Measurements from ENCODE around the gene CHRNB1.

Gene CHRNB1

GRCh38 chr17:7443499-7444485 is 1.1 kb upstream of the CHRNB1 start (continued):
- TF ChIP-seq ZNF670 (tag by site-specific recombination; IDR thresholded peaks at IDR 0.05; ENCODE audit: low read depth) (no peak), ZBTB6 (tag by site-specific recombination; IDR thresholded peaks at IDR 0.05) (peak; percentile 94), ZNF600 (tag by site-specific recombination; IDR thresholded peaks at IDR 0.05) (peak; percentile 60), BCL11A (tag by site-specific recombination; IDR thresholded peaks at IDR 0.05; ENCODE audit: low read depth) (no peak), ZXDB (tag by site-specific recombination; IDR thresholded peaks at IDR 0.05) (no peak)
- TF ChIP-seq, protein P1, sequence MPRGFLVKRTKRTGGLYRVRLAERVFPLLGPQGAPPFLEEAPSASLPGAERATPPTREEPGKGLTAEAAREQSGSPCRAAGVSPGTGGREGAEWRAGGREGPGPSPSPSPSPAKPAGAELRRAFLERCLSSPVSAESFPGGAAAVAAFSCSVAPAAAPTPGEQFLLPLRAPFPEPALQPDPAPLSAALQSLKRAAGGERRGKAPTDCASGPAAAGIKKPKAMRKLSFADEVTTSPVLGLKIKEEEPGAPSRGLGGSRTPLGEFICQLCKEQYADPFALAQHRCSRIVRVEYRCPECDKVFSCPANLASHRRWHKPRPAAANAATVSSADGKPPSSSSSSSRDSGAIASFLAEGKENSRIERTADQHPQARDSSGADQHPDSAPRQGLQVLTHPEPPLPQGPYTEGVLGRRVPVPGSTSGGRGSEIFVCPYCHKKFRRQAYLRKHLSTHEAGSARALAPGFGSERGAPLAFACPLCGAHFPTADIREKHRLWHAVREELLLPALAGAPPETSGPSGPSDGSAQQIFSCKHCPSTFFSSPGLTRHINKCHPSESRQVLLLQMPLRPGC (tag by site-specific recombination; IDR thresholded peaks at IDR 0.05) = no peak
- TF ChIP-seq, protein P2, sequence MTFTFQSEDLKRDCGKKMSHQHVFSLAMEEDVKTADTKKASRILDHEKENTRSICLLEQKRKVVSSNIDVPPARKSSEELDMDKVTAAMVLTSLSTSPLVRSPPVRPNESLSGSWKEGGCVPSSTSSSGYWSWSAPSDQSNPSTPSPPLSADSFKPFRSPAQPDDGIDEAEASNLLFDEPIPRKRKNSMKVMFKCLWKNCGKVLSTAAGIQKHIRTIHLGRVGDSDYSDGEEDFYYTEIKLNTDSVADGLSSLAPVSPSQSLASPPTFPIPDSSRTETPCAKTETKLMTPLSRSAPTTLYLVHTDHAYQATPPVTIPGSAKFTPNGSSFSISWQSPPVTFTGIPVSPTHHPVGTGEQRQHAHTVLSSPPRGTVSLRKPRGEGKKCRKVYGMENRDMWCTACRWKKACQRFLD (tag by site-specific recombination; IDR thresholded peaks at IDR 0.05) = no peak
- TF ChIP-seq, protein P3, sequence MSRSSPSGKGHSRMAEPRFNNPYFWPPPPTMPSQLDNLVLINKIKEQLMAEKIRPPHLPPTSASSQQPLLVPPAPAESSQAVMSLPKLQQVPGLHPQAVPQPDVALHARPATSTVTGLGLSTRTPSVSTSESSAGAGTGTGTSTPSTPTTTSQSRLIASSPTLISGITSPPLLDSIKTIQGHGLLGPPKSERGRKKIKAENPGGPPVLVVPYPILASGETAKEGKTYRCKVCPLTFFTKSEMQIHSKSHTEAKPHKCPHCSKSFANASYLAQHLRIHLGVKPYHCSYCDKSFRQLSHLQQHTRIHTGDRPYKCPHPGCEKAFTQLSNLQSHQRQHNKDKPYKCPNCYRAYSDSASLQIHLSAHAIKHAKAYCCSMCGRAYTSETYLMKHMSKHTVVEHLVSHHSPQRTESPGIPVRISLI (tag by site-specific recombination; IDR thresholded peaks at IDR 0.05) = no peak

DNA sequence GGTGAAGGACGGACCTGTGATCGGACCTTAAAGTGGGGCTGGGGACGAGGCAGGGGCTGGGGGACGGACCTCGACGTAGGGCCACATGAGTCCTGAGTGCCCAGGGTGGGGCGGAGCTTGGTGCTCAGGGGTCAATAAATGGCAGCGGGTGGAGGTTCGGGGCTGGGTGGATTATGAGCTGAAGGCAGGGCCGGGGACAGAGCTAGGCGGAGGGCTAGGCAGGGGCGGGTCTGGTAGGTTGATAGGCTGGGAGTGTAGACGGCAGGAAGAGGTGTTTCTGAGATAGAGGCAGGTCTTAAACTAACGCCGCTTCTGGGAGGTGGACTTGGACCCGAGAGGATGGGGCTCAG is 733 bp downstream of the CHRNB1 start:
- ChIA-PET CTCF (interaction anchor here (0.5 to 2.5 kb wide), 7 partner anchors 9 to 116 kb away, joined by 3 to 13 read pairs (median 3); partner anchors contain the start of gene TMEM256), POLR2A (interaction anchor here (0.8 to 2.7 kb wide), 12 partner anchors 9 to 116 kb away, joined by 3 to 17 read pairs (median 6); partner anchors contain the start of genes NEURL4, POLR2A, TMEM102 and TMEM256)
- Histone ChIP-seq H3K27ac (ENCODE audit: extremely low read depth, low read depth, low read length) (no peak overlapping the region; the same call in 1 of the 2 replicates), H3K4me3 (ENCODE audit: low read depth, low read length) (peak overlapping the region; percentile 57), H3K36me3 (ENCODE audit: control insufficient read depth in 2 of 2, insufficient read depth in 1 of 2, low read length in 2 of 2) (no peaks in the 10 kb centered on the region; a peak in 1 of 3 replicates), H3K4me1 (ENCODE audit: control insufficient read depth, insufficient read depth, low read length) (peaks cover 16% of the 10 kb centered on the region), H3K9me3 (ENCODE audit: control insufficient read depth, insufficient read depth, low read depth, low read length) (no peaks in the 10 kb centered on the region)
- TF ChIP-seq ZNF175 (tag by site-specific recombination; IDR thresholded peaks at IDR 0.05) (no peak), ZNF24 (tag by site-specific recombination; IDR thresholded peaks at IDR 0.05) (no peak), ZNF768 (tag by site-specific recombination; IDR thresholded peaks at IDR 0.05) (no peak), PRDM10 (tag by site-specific recombination; IDR thresholded peaks at IDR 0.05) (no peak), ZNF311 (tag by site-specific recombination; IDR thresholded peaks at IDR 0.05; ENCODE audit: borderline replicate concordance) (no peak), ZBTB8A (tag by site-specific recombination; IDR thresholded peaks at IDR 0.05) (peak; percentile 42; the same call in 1 of the 2 replicates), KLF1 (tag by site-specific recombination; IDR thresholded peaks at IDR 0.05) (peak; percentile 88), HOXC10 (CRISPR knock-in tag; IDR thresholded peaks at IDR 0.05) (no peak), ZNF239 (tag by site-specific recombination; IDR thresholded peaks at IDR 0.05) (no peak), SP2 (tag by site-specific recombination; IDR thresholded peaks at IDR 0.05) (peak; percentile 88), ZBTB17 (tag by site-specific recombination; IDR thresholded peaks at IDR 0.05) (no peak)
- TF ChIP-seq, protein P4, sequence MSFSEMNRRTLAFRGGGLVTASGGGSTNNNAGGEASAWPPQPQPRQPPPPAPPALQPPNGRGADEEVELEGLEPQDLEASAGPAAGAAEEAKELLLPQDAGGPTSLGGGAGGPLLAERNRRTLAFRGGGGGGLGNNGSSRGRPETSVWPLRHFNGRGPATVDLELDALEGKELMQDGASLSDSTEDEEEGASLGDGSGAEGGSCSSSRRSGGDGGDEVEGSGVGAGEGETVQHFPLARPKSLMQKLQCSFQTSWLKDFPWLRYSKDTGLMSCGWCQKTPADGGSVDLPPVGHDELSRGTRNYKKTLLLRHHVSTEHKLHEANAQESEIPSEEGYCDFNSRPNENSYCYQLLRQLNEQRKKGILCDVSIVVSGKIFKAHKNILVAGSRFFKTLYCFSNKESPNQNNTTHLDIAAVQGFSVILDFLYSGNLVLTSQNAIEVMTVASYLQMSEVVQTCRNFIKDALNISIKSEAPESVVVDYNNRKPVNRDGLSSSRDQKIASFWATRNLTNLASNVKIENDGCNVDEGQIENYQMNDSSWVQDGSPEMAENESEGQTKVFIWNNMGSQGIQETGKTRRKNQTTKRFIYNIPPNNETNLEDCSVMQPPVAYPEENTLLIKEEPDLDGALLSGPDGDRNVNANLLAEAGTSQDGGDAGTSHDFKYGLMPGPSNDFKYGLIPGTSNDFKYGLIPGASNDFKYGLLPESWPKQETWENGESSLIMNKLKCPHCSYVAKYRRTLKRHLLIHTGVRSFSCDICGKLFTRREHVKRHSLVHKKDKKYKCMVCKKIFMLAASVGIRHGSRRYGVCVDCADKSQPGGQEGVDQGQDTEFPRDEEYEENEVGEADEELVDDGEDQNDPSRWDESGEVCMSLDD (tag by site-specific recombination; IDR thresholded peaks at IDR 0.05) = peak; percentile 43; the same call in 1 of the 2 replicates
- TF ChIP-seq, protein P5, sequence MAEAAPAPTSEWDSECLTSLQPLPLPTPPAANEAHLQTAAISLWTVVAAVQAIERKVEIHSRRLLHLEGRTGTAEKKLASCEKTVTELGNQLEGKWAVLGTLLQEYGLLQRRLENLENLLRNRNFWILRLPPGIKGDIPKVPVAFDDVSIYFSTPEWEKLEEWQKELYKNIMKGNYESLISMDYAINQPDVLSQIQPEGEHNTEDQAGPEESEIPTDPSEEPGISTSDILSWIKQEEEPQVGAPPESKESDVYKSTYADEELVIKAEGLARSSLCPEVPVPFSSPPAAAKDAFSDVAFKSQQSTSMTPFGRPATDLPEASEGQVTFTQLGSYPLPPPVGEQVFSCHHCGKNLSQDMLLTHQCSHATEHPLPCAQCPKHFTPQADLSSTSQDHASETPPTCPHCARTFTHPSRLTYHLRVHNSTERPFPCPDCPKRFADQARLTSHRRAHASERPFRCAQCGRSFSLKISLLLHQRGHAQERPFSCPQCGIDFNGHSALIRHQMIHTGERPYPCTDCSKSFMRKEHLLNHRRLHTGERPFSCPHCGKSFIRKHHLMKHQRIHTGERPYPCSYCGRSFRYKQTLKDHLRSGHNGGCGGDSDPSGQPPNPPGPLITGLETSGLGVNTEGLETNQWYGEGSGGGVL (tag by site-specific recombination; IDR thresholded peaks at IDR 0.05) = no peak
